KMS-11 (cell line): ENCODE measurements around the gene NFXL1.
A peak's percentile ranks its signal among the peaks of the same experiment; 100 is the strongest.

ENCODE experiments used
- H2AFZ ChIP-seq: fragments of 200-600 bp; sonication (generic); 2 replicates; pipeline ENCODE4 v1.6.1; 2016; ENCODE audit warnings: antibody characterized with exemption, mixed run types, low read depth
- H3K27ac ChIP-seq: fragments of 200-600 bp; sonication (generic); 2 replicates; pipeline ENCODE4 v1.6.1; 2016; ENCODE audit warnings: mild to moderate bottlenecking, mixed run types
- H3K27me3 ChIP-seq: fragments of 200-600 bp; sonication (generic); 2 replicates; pipeline ENCODE4 v1.6.1; 2017; ENCODE audit warnings: mild to moderate bottlenecking, low read depth, mixed run types, moderate library complexity; ENCODE audit not compliant: insufficient read depth
- H3K36me3 ChIP-seq: fragments of 200-600 bp; sonication (generic); 2 replicates; pipeline ENCODE4 v1.6.1; 2017; ENCODE audit warnings: mild to moderate bottlenecking, mixed run types; ENCODE audit not compliant: insufficient read depth
- H3K4me1 ChIP-seq: fragments of 200-600 bp; sonication (generic); 2 replicates; pipeline ENCODE4 v1.6.1; 2016; ENCODE audit warnings: mild to moderate bottlenecking, low read depth, mixed run types; ENCODE audit not compliant: poor library complexity, severe bottlenecking
- H3K4me2 ChIP-seq: fragments of 200-600 bp; sonication (generic); 2 replicates; pipeline ENCODE4 v1.7.0; 2016; ENCODE audit warnings: mild to moderate bottlenecking, mixed run types
- H3K4me3 ChIP-seq: fragments of 200-600 bp; sonication (generic); IDR thresholded peaks from 2 replicates; pipeline ENCODE4 v1.6.1; 2017; ENCODE audit warnings: low read depth, low read length, mixed read lengths; ENCODE audit not compliant: insufficient read depth
- H3K79me2 ChIP-seq: fragments of 200-600 bp; sonication (generic); 2 replicates; pipeline ENCODE4 v1.6.1; 2016; ENCODE audit warnings: low read depth, mixed run types; ENCODE audit not compliant: insufficient read depth
- H3K9ac ChIP-seq: fragments of 200-600 bp; sonication (generic); 2 replicates; pipeline ENCODE4 v1.6.1; 2016; ENCODE audit warnings: mild to moderate bottlenecking, mixed run types
- H4K20me1 ChIP-seq: fragments of 200-600 bp; sonication (generic); 2 replicates; pipeline ENCODE4 v1.6.1; 2016; ENCODE audit warnings: mild to moderate bottlenecking, mixed run types; ENCODE audit not compliant: insufficient read depth
- CTCF ChIP-seq: fragments of 200-600 bp; sonication (generic); conservative IDR thresholded peaks from 2 replicates; pipeline ENCODE4 v1.6.1; 2017; ENCODE audit warnings: low read depth, mild to moderate bottlenecking, antibody characterized with exemption, low read length, moderate library complexity, mixed read lengths

The NFXL1 gene

GRCh38 chr4:47907089-47907646, 7.2 kb downstream of the NFXL1 start:
- Histone ChIP-seq H3K4me1 (no peaks in the 10 kb centered on the region), H3K4me2 (no peak overlapping the region), H3K36me3 (no peaks in the 10 kb centered on the region; the same call in 1 of the 2 replicates), H2AFZ (no peak overlapping the region), H3K4me3 (no peak overlapping the region), H3K9ac (no peak overlapping the region), H3K79me2 (peaks cover 9% of the 10 kb centered on the region; the same call in 1 of the 2 replicates), H3K27me3 (no peaks in the 10 kb centered on the region), H3K27ac (no peak overlapping the region), H4K20me1 (no peaks in the 10 kb centered on the region)
- no peak for TF ChIP-seq CTCF

- Histone ChIP-seq H3K4me1 (peaks cover 4% of the 10 kb centered on the region), H3K9ac (no peak overlapping the region), H3K4me3 (no peak overlapping the region), H3K27me3 (no peaks in the 10 kb centered on the region), H3K79me2 (no peaks in the 10 kb centered on the region), H4K20me1 (no peaks in the 10 kb centered on the region), H3K4me2 (no peak overlapping the region), H3K36me3 (peaks cover 4% of the 10 kb centered on the region), H3K27ac (no peak overlapping the region), H2AFZ (no peak overlapping the region)
- no peak for TF ChIP-seq CTCF
These were observed 14.7 kb downstream of the NFXL1 start for GRCh38 chr4:47899639-47900038.

- peak overlapping the region; percentile 70 for H3K27ac ChIP-seq
- peaks cover 3% of the 10 kb centered on the region; the same call in 1 of the 2 replicates for H3K36me3 ChIP-seq
- no peak overlapping the region for H3K4me3 ChIP-seq
- H3K4me2 ChIP-seq: peak overlapping the region; percentile 52
- H4K20me1 ChIP-seq: no peaks in the 10 kb centered on the region
- no peak overlapping the region for H3K9ac ChIP-seq
- TF ChIP-seq CTCF: no peak
- H3K27me3 ChIP-seq: no peaks in the 10 kb centered on the region
- no peak overlapping the region for H2AFZ ChIP-seq
- H3K4me1 ChIP-seq: peaks cover 46% of the 10 kb centered on the region
- no peaks in the 10 kb centered on the region for H3K79me2 ChIP-seq
These were observed 22.5 kb downstream of the NFXL1 start for GRCh38 chr4:47891928-47892327.

GRCh38 chr4:47882228-47882627, 32.2 kb downstream of the NFXL1 start:
- no peaks in the 10 kb centered on the region for H4K20me1 ChIP-seq
- no peak overlapping the region for H2AFZ ChIP-seq
- H3K27ac ChIP-seq: no peak overlapping the region
- H3K79me2 ChIP-seq: no peaks in the 10 kb centered on the region
- H3K27me3 ChIP-seq: no peaks in the 10 kb centered on the region
- no peak overlapping the region for H3K4me3 ChIP-seq
- H3K9ac ChIP-seq: no peak overlapping the region
- 0 out of 2 replicates have a peak, but pooled peaks cover 4% of the 10 kb centered on the region for H3K36me3 ChIP-seq
- no peaks in the 10 kb centered on the region for H3K4me1 ChIP-seq
- H3K4me2 ChIP-seq: no peak overlapping the region
- TF ChIP-seq CTCF: no peak
